Colonic mucosa (tissue), 4 donors: ENCODE data around the gene CTSF. TPM values are rescaled to one million over a fixed set of nuclear protein-coding genes. Genes with fewer than 3 reads are reported as not detected.

Experiments
- DNase-seq: peaks from one replicate; pipeline ENCODE4 v3.0.0-alpha.2; 2020
- H3K27ac ChIP-seq: fragments of 200-600 bp; one replicate; pipeline ENCODE4 v1.8.0; 2021
- H3K27me3 ChIP-seq: fragments of 200-600 bp; one replicate; pipeline ENCODE4 v1.8.0; 2021
- H3K36me3 ChIP-seq: fragments of 200-600 bp; one replicate; pipeline ENCODE4 v1.8.0; 2021
- H3K4me1 ChIP-seq: fragments of 200-600 bp; one replicate; pipeline ENCODE4 v1.8.0; 2021; ENCODE audit warnings: mild to moderate bottlenecking
- H3K4me3 ChIP-seq: fragments of 200-600 bp; one replicate; pipeline ENCODE4 v1.8.0; 2021
- H3K9ac ChIP-seq, 2 donors: one replicate each; pipeline ENCODE4 v1.7.0; 2013; ENCODE audit warnings: control low read depth in 2 of 2, low read depth in 2 of 2, low read length in 2 of 2
- H3K9me3 ChIP-seq: fragments of 200-600 bp; one replicate; pipeline ENCODE4 v1.8.0; 2021
- CTCF ChIP-seq: fragments of 200-600 bp; IDR thresholded peaks from one replicate; pipeline ENCODE4 v1.8.0; 2022; ENCODE audit warnings: antibody characterized with exemption, mild to moderate bottlenecking
- intact Hi-C: fragments of 100-400 bp; cut with DNase I; formaldehyde crosslinking; loops from one replicate; pipeline ENCODE4 v1.14.1; 2022
- total RNA-seq, 2 donors: library from RNA; stranded (reverse); fragmentation: NEBNext Ultra II Directional in 1 of 2; extraction: Animal tissue kit (Norgen Biotek cat#: 25700) in 1 of 2; gene quantifications; one replicate each; pipeline ENCODE4 v1.2.1, GENCODE V29; 2021
- donor health status: healthy.
- donor health status: DM: no; HTN: no; CAD: no.
- donor health status: DM: no; HTN: no; CAD: no.

CTSF gene
- total RNA-seq = 10 to 100 TPM in 1 of 2 donors, 1 to 10 TPM in 1; 3.1 to 17.3 TPM

DNA sequence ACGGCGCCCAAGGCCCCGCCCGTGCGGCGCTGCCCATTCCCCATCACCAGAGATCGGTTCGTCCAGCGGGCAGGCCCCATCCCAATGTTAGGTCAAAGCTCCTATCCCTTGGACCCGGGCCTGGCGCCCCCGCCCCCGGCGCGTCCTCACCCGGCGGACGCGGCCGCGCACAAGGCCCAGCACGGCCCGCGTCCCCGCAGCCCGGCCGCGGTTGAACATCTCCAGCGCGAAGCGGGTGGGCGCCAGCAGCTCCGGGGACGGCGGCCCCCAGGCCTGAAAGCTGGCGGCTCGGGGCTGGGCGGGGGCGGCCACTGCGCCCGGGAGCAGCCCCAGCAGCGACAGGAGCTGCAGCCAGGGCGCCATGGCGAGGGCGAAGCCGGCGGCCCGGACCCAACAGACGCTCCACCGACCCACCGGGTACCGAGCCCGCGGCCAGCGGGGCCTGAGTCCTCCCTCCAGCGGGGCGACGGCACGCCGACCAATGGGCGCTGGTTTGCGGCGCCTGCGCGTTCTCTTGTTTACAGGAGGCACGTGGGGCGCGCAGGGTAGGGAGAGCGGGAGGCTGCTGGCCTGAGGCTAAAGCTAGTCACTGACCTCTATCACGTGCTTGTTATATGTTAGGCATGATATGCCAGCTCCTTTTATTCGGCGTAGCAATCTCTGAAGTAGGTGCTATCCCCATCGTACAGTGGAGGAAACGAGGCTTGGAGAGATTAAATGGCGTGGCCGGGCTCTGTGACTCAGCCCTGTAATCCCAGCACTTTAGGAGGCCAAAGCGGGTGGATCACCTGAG, at the start of gene CTSF:
Gene CTSF, minus strand, starts transcription at position 483 of the 793 bp plus-strand sequence. Its CDS starts 120 bp downstream, at position 363.
- TF ChIP-seq CTCF = no peak
- no peaks in the 10 kb centered on the region for H3K4me1 ChIP-seq
- DNase-seq = peak; percentile 87
- H3K4me3 ChIP-seq = peak within 1 kb of the TSS; percentile 73
- no peak within 1 kb of the TSS for H3K27ac ChIP-seq
- peak within 1 kb of the TSS in 1 of 2 donors; percentile 69 for H3K9ac ChIP-seq
- no peaks in the 10 kb centered on the region for H3K36me3 ChIP-seq
- intact Hi-C loops = no loop called here
- H3K9me3 ChIP-seq = no peaks in the 10 kb centered on the region
- H3K27me3 ChIP-seq = peaks cover 4% of the 10 kb centered on the region

GRCh38 chr11:66617155-66617834, 48.9 kb upstream of the CTSF start:
- no peak for DNase-seq
- Histone ChIP-seq H3K36me3 (no peaks in the 10 kb centered on the region), H3K27me3 (no peaks in the 10 kb centered on the region), H3K4me3 (peak overlapping the region; percentile 61), H3K4me1 (peaks cover 16% of the 10 kb centered on the region), H3K9ac (peak overlapping the region; percentile 98 to 99), H3K27ac (peak overlapping the region; percentile 88), H3K9me3 (no peaks in the 10 kb centered on the region)
- TF ChIP-seq CTCF = no peak
- intact Hi-C loops = no loop called here

DNA sequence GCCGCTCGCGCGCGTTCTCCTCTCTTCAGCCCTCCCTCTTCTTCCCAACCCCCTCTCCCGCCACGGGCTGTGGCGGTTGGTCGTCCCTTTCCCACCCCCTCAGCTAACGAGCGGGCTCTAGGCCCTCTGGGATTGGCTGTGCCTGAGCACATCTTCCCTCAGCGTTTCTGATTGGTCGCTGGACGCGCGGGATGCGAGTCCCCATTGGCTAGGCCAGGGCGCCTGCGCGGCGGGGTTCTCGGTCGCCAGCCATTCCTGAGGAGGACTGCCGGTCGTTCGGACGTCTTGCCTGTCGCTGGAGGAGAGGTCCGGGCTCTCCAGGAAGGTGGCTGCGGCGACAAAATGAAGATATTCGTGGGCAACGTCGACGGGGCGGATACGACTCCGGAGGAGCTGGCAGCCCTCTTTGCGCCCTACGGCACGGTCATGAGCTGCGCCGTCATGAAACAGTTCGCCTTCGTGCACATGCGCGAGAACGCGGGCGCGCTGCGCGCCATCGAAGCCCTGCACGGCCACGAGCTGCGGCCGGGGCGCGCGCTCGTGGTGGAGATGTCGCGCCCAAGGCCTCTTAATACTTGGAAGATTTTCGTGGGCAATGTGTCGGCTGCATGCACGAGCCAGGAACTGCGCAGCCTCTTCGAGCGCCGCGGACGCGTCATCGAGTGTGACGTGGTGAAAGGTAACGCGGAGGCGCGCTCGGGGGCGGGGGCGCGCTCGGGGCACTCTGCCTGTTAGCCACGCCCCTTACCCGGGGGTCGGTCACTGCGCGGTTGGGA, 48.2 kb upstream of the CTSF start, which contains the start of gene RBM14:
Gene RBM14, plus strand, starts transcription at position 252 of the 776 bp plus-strand sequence. Its CDS starts 91 bp downstream, at position 343.
- H3K4me3 ChIP-seq = peak within 1 kb of the TSS; percentile 61
- intact Hi-C loops = no loop called here
- no peaks in the 10 kb centered on the region for H3K36me3 ChIP-seq
- H3K4me1 ChIP-seq = peaks cover 16% of the 10 kb centered on the region
- TF ChIP-seq CTCF = no peak
- no peaks in the 10 kb centered on the region for H3K27me3 ChIP-seq
- DNase-seq = peak; percentile 99
- H3K27ac ChIP-seq = peak within 1 kb of the TSS; percentile 88
- H3K9ac ChIP-seq = peak within 1 kb of the TSS; percentile 98 to 99
- no peaks in the 10 kb centered on the region for H3K9me3 ChIP-seq

- H3K4me1 ChIP-seq = peaks cover 10% of the 10 kb centered on the region
- H3K27ac ChIP-seq = no peak overlapping the region
- TF ChIP-seq CTCF = no peak
- H3K4me3 ChIP-seq = no peak overlapping the region
- H3K27me3 ChIP-seq = no peaks in the 10 kb centered on the region
- H3K9ac ChIP-seq = no peak overlapping the region
- no peaks in the 10 kb centered on the region for H3K36me3 ChIP-seq
- no peaks in the 10 kb centered on the region for H3K9me3 ChIP-seq
- no peak for DNase-seq
- intact Hi-C loops = no loop called here
These were observed 45.7 kb upstream of the CTSF start for GRCh38 chr11:66614073-66614472.

- H3K9me3 ChIP-seq = no peaks in the 10 kb centered on the region
- H3K27me3 ChIP-seq = no peaks in the 10 kb centered on the region
- no peak overlapping the region for H3K27ac ChIP-seq
- no peak for TF ChIP-seq CTCF
- H3K4me1 ChIP-seq = no peaks in the 10 kb centered on the region
- DNase-seq = no peak
- no peaks in the 10 kb centered on the region for H3K36me3 ChIP-seq
- no peak overlapping the region for H3K9ac ChIP-seq
- H3K4me3 ChIP-seq = no peak overlapping the region
- intact Hi-C loops = no loop called here
These were observed 44.1 kb upstream of the CTSF start for GRCh38 chr11:66612458-66612857.
